T-helper 2 cell treated with Interferon-gamma antibody and Interleukin-4, amounts not matched to agents 100 ng/mL and 5 ng/mL, for 36 hours (primary cell): ENCODE measurements around the gene SDC3. TPM values are rescaled to one million over a fixed set of nuclear protein-coding genes. Genes with fewer than 3 reads are reported as not detected.
"Not testable (repeated sequence)": the region's sequence is repeated elsewhere in the genome, so short reads cannot be mapped to it uniquely, and the experiment has no call there.

ENCODE experiments used
- intact Hi-C: fragments of 100-400 bp; cut with micrococcal nuclease; formaldehyde crosslinking; loops from one replicate; pipeline ENCODE4 v1.15.1; 2023
- total RNA-seq: library from RNA; stranded (reverse); gene quantifications from 2 replicates; pipeline ENCODE4 v1.2.3, GENCODE V29; 2022

Gene SDC3
- total RNA-seq: 0.09 and 0.11 TPM in 2 replicates

DNA sequence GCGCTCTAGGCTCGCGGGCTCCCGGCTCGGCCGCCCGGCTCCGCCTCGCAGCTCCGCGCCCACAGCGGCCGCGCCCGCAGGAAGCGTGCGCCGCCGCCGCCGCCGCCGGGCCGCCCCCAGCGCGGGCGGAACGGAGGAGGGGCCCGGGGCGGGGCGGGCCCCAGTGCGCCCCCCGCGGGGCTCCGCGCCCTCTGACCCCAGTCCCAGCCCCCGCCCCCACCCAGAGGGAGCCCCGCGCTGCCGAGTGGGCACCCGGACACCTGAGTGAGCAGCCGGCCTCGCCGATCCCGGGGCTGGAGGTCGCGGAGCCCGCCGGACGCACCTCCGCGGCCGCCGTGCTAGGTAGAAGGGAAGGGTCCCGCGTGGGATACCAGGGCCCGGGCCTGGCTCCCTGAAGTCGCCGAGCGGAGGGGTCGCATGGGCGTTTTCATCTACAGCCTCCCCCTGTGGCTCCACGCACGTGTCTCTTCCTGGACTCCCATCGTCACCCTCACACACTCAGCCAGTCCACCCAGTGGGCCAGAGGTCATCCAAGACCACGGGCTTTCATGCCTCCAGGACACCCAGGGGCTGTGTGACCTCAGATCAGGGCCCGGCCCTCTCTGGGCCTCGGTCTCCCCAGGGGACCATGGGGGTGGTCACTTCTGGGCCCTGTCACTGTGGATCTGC, at the start of gene SDC3:
Gene SDC3, minus strand, starts transcription at position 63 of the 669 bp plus-strand sequence. CDS start 172 bp downstream, outside the sequence.
- intact Hi-C loops: no loop called here

DNA sequence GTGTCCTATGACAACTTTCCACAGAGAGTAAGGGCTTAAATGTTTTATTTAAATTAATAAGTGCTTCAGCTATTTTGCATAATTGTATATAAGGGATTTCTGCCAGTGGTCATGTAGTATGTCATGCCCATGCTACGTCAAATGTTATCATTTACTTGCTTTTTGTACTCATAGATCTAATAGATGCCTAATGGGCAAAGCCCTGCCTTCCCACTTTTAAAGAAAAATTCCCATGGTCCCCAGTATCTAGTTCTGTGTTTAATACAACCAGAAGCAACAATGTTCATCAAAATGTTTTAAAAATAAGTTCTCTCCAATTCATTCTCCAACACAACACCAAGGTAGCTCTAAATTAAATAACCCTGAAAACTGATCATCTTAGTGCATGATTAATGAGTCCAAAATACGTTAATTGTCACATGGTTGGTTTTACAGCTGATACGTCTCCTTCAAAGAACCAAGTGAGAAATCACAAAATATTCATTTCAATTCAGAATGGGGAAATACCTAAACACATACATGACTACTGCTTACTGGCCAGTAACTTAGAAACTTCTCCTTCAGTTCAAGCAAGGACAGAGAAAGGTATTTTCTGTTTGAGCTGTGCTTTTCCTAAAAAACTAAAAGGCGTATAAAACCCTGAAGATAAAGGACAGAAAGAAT, 49.1 kb upstream of the SDC3 start:
- intact Hi-C loops: no loop called here

GRCh38 chr1:30955448-30956015, 47.0 kb upstream of the SDC3 start:
- intact Hi-C loops: no loop called here

GRCh38 chr1:30953685-30954084, 45.1 kb upstream of the SDC3 start:
- intact Hi-C loops: no loop called here

GRCh38 chr1:30952098-30952497, 43.5 kb upstream of the SDC3 start:
- intact Hi-C loops: no loop called here

- intact Hi-C loops: no loop called here
These were observed 42.1 kb upstream of the SDC3 start for GRCh38 chr1:30950700-30951099.

DNA sequence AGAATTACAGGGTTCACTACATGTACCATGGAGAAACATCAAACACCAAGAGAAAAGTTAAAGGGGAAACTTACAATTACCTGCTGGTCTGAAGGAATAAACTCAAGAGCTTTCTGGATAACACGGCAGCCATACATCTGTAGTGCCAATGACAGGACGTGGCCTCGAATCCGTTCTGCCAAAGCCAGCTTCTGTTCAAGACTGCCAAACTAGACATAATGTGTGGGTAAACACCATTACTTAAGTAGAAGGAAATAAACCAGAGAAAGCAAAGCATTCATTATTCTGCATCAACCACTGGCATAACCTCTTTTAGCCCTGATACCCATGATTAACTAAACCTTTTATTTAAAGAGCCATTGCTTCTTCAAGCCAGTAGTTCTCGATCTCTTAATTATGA, 41.5 kb upstream of the SDC3 start:
- intact Hi-C loops: no loop called here

GRCh38 chr1:30949487-30949838, 40.9 kb upstream of the SDC3 start:
- intact Hi-C loops: not testable (repeated sequence)

- intact Hi-C loops: not testable (repeated sequence)
These were observed 40.4 kb upstream of the SDC3 start for GRCh38 chr1:30948813-30949486.

DNA sequence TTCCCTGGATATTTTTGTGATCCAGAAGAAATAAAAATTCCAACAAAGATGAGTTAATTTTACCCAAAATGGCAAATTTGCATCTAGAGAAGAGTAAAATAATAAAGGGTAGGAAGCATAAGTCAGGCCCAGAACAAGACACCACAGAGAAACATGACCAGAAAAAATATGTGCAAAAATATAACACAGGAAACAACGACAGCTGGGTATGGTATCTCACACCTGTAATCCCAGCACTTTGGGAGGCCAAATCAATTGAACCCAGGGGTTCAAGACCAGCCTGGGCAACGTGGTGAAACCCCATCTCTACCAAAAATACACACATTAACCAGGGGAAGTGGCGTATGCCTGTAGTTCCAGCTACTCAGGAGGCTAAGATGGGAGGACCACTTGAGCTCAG, 39.7 kb upstream of the SDC3 start:
- intact Hi-C loops: no loop called here

DNA sequence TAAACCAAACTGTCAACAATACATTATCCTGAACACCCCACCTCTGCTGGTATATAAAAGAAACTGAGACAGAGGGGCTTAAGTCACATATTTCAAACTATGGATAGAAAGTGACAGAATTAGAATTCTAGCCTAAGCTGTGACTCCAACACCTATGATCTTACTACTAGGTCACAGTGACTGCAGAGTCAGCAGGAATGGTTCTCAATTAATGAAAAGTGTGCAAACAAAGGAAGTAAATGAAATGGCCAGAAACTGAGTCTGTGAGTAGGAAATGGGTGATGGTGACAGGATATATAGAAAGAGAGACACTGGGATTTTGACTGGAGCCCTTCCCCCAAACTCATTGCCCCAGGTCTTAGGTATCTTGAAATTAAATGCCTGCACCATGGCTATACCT, 38.7 kb upstream of the SDC3 start:
- intact Hi-C loops: no loop called here

DNA sequence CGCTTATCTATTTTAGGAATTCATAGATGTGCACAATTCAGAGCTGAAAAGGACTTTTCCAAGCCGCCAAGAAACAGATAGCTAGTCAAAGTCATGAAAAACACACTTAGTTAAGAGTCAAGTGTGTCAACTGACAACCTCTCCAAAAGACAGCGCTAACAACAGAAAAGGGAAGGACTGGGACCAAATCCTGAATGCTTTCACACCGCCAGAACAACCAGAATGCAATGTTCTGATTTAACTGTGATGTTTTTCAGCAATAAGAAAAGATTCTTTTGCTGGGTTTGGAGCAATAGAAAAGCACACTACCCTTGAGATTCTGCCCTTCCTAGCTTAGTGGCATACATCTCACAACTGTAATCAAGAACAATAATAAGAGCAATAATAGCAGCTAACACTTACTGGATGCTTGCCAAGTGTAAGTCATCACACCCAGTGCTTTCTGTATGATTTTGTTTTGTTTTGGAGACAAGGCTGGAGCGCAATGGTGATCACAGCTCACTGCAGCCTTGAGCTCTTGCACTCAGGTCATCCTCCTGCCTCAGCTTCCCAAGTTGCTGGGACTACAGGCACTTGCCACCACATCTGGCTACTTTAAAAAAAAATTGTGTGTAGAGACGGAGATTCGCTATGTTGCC, 33.9 kb upstream of the SDC3 start:
- intact Hi-C loops: no loop called here

DNA sequence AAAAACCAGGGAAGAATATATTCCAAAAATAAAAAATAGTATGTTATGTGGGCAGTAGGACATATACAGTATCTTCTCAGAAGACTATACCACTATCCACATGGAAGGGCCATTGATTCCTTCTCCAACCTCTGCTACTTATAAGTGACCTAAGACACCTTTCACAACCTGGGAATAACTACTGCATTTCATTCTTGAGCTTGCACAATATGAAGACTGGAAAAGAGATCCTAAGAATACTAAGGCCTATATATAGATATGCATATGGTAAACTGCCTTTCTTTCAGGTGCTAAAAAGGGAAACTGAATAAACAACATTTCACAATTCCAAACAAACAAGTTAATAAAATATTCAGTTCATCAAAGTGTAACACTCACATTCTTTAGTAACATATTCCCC, 32.0 kb upstream of the SDC3 start:
- intact Hi-C loops: no loop called here

GRCh38 chr1:30936541-30937171, 28.1 kb upstream of the SDC3 start:
- intact Hi-C loops: no loop called here

DNA sequence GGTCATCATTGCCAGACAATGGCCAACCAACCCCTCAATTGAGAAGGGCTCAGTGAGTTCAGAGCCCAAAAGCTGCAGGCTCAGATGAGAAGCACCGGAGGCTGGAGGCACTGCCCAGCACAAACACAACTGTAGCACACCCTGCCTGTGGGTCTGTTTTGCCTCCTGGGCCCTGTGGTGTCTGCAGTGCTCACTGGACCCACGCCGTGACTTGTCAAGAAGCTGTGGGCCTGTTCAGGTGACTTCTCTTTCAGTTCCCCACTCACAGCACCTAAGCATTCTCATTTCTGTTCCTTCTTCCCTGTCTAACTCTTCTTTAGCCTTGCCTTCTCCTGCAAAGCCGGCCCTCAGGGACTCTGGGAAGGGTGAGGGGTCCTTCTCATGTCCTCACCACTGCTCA, 27.2 kb upstream of the SDC3 start:
- intact Hi-C loops: not testable (repeated sequence)

DNA sequence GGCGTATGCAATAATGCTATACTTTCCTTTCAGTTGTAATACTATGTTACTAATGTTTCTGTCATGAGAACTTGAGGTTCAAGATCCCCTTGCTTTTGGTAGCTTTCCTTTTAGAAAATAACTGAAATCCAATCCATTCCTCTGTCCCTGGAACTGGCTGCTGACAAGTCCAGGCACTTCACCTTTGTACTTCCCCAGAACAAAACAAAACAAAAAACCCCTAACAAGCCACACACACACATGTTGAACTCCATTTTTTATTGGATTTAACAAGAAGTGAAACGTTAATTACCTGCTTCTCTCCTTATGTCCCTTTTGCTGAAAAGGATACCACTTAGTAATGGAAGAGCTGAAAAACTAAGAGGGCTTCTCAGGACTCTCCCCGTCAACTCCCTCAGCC, 26.1 kb upstream of the SDC3 start:
- intact Hi-C loops: no loop called here

DNA sequence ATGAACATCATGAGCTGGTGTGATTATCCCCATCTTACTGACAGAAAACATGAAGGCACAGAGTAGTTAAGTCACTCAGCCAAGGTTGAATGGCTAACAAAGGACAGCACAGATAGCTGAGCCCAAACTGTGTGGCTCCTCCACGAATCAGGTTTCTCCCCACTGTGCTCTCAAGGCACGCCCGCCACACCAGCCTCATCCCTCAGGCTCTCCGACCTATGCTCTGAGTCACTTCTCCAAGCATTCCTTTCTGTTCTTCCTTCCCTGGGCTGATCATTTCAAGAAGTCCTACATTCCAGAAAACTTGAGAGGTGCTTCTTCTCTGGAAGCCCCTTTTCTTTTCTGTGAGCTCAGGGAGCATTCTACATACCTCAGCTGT, 25.3 kb upstream of the SDC3 start:
- intact Hi-C loops: no loop called here

DNA sequence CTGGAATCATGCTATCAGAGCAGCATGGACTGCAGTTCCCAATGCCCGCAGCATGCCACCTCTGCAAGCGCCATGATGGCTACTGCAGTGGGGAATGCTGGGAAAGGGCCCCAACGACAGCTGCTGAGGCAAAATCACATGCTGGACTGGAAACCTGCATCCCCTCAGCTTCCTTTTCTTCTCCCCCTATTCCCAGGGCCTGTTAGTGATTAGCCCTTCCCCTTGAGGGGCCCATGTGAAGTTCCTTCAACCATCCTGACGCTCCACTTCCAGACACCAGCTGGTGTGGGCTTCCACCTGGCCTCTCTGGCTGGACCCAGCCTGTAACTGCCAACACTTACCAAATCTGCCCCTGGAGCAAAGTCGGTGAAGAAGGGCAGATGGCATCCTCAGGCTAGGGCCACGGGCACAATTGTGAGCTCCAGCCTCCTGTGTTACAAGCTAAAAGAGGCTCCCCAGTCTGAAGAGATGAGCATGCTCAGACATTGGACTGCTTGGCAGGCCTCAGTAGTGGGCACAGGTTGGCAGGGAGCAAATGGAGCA, 22.1 kb upstream of the SDC3 start:
- intact Hi-C loops: no loop called here

DNA sequence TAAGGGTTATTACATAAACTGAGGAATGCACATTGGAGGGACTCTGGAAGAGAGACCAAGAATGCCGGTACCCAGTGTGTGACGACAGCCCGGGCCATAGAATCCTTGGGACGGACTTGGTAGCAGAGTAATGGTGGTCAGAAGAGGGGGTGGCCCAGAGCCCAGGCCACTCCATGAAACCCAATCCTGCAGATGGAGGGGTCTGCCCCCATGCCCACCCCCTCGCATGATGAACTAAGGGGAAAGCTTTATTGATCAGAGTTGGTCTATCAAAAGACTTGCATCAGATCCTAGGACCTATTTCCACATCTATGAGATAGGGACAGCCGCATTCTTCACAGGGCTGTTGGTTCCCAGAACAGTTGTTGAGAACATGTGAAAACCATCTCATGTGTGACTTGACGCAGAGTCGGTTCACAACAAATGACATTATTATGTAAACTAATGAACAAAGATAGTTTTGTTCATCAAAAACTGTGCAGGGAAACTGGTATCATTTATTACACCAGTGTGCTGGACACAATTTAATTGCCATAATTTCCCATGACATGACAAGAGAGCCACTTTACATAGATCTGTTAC, 21.5 kb upstream of the SDC3 start:
- intact Hi-C loops: loop anchor here (1.0 to 5.0 kb wide), 2 partner anchors 129 to 148 kb away; no protein-coding TSS in a partner anchor

- intact Hi-C loops: loop anchor here (1.0 to 5.0 kb wide), 2 partner anchors 128 to 147 kb away; no protein-coding TSS in a partner anchor
These were observed 20.8 kb upstream of the SDC3 start for GRCh38 chr1:30929135-30929889.
